Lung (tissue), 12 donors: Measurements from ENCODE around the gene ATP6V1F. TPM values are rescaled to one million over a fixed set of nuclear protein-coding genes. Genes with fewer than 3 reads are reported as not detected.

ENCODE experiments used
- ATAC-seq: fragments of 200-7000 bp; cut with Tn5 transposase; one replicate; pipeline ENCODE4 v1.9.1; 2020; ENCODE audit warnings: moderate number of reproducible peaks; ENCODE audit not compliant: insufficient read depth, low FRiP score
- DNase-seq, 3 donors: peaks; one replicate each; pipeline ENCODE4 v3.0.0-alpha.2; 2013 to 2017
- H3K27ac ChIP-seq, 2 donors: one replicate each; pipeline ENCODE4 v1.5.1; 2013; ENCODE audit warnings: mild to moderate bottlenecking in 2 of 2, moderate library complexity in 2 of 2, control low read depth in 1 of 2, inconsistent platforms in 1 of 2, low read depth in 1 of 2, low read length in 1 of 2
- H3K27me3 ChIP-seq, 3 donors: one replicate each; pipeline ENCODE4 v1.5.1; 2013; ENCODE audit warnings: low read length in 2 of 3; ENCODE audit not compliant: control insufficient read depth in 3 of 3, insufficient read depth in 3 of 3
- H3K36me3 ChIP-seq, 4 donors: one replicate each; pipeline ENCODE4 v1.5.1; 2013; ENCODE audit warnings: low read length in 4 of 4, mild to moderate bottlenecking in 1 of 4, moderate library complexity in 1 of 4; ENCODE audit not compliant: control insufficient read depth in 4 of 4, insufficient read depth in 4 of 4
- H3K4me1 ChIP-seq, 5 donors: one replicate each; pipeline ENCODE4 v1.5.1; 2013; ENCODE audit warnings: low read length in 5 of 5, mild to moderate bottlenecking in 2 of 5, moderate library complexity in 1 of 5; ENCODE audit not compliant: control insufficient read depth in 5 of 5, insufficient read depth in 5 of 5
- H3K4me3 ChIP-seq: one replicate; pipeline ENCODE4 v1.5.1; 2013; ENCODE audit warnings: mild to moderate bottlenecking, control low read depth, moderate library complexity
- H3K9ac ChIP-seq, 2 donors: one replicate each; pipeline ENCODE4 v1.5.1; 2013; ENCODE audit warnings: low read length in 2 of 2, control low read depth in 1 of 2; ENCODE audit not compliant: insufficient read depth in 1 of 2
- H3K9me3 ChIP-seq, 4 donors: one replicate each; pipeline ENCODE4 v1.5.1; 2013; ENCODE audit warnings: low read length in 3 of 4, mild to moderate bottlenecking in 1 of 4, moderate library complexity in 1 of 4; ENCODE audit not compliant: control insufficient read depth in 4 of 4, insufficient read depth in 3 of 4
- CTCF ChIP-seq: IDR thresholded peaks from 2 replicates; pipeline ENCODE4 v1.5.1; 2012; ENCODE audit warnings: mild to moderate bottlenecking; ENCODE audit errors: control extremely low read depth, extremely low read depth
- WGBS, 2 donors: extraction: QIAGEN DNeasy Blood & Tissue Kit; methylation state at CpG; one replicate each; pipeline ENCODE4 v1.1.7; 2013; 5-methylcytosine and 5-hydroxymethylcytosine counted together
- polyA plus RNA-seq, 2 donors: library from polyadenylated mRNA; stranded (reverse); fragments of 200-250 nt; gene quantifications; one replicate each; pipeline ENCODE4 v1.2.1, GENCODE V29; 2013
- total RNA-seq, 2 donors: library from RNA; depleted of rRNA in 1 of 2; stranded (reverse); fragments of >200 nt in 1 of 2; gene quantifications; one replicate each; pipeline ENCODE4 v1.2.1, GENCODE V29; 2014 to 2021
- donor health status: control.
- donor health status: control.
- donor health status: Bipolar disorder and iron deficiency.
- donor health status: healthy.
- donor health status: DM: yes; HTN: yes; CAD: no.

ATP6V1F gene
- total and polyA plus RNA-seq, 4 donors, result 43.9 to 383 (median 225) TPM

- no peak for ATAC-seq
- no peaks in the 10 kb centered on the region for H3K36me3 ChIP-seq
These were observed 36.7 kb downstream of the ATP6V1F start for GRCh38 chr7:128899392-128899791.

GRCh38 chr7:128900237-128900636, 37.6 kb downstream of the ATP6V1F start:
- WGBS, 2 donors, result 75 to 84% methylated on average over 1 of the region's 1 CpG
- Histone ChIP-seq H3K9ac (no peak overlapping the region), H3K4me1 (no peaks in the 10 kb centered on the region), H3K36me3 (no peaks in the 10 kb centered on the region), H3K27ac (no peak overlapping the region), H3K4me3 (no peak overlapping the region), H3K9me3 (peaks cover 0 to 4% (median 1%) of the 10 kb centered on the region in 4 donors), H3K27me3 (no peaks in the 10 kb centered on the region)
- no peak for TF ChIP-seq CTCF
- ATAC-seq, result no peak
- DNase-seq, result no peak

More at GRCh38 chr7:128899392-128899791, 36.7 kb downstream of the ATP6V1F start:
- TF ChIP-seq CTCF, result no peak
- Histone ChIP-seq H3K4me1 (no peaks in the 10 kb centered on the region), H3K27me3 (no peaks in the 10 kb centered on the region), H3K9ac (no peak overlapping the region), H3K9me3 (peaks cover 0 to 4% (median 1%) of the 10 kb centered on the region in 4 donors), H3K4me3 (no peak overlapping the region), H3K27ac (no peak overlapping the region)
- DNase-seq, result no peak

GRCh38 chr7:128902761-128903585, 40.3 kb downstream of the ATP6V1F start:
- H3K9ac ChIP-seq, result no peak overlapping the region
- WGBS, 2 donors, result 73 to 87% methylated on average over 11 to 12 of the region's 12 CpGs
- H3K9me3 ChIP-seq, result peaks cover 0 to 4% (median 1%) of the 10 kb centered on the region in 4 donors
- DNase-seq (no peak), ATAC-seq (no peak)
- no peak for TF ChIP-seq CTCF
- H3K4me3 ChIP-seq, result no peak overlapping the region
- no peaks in the 10 kb centered on the region for H3K27me3 ChIP-seq
- no peak overlapping the region for H3K27ac ChIP-seq
- H3K4me1 ChIP-seq, result no peaks in the 10 kb centered on the region
- no peaks in the 10 kb centered on the region for H3K36me3 ChIP-seq
